ENCODE data around the gene DDX39A.
"Not testable (repeated sequence)": the region's sequence is repeated elsewhere in the genome, so short reads cannot be mapped to it uniquely, and the experiment has no call there.

The DDX39A gene

DNA sequence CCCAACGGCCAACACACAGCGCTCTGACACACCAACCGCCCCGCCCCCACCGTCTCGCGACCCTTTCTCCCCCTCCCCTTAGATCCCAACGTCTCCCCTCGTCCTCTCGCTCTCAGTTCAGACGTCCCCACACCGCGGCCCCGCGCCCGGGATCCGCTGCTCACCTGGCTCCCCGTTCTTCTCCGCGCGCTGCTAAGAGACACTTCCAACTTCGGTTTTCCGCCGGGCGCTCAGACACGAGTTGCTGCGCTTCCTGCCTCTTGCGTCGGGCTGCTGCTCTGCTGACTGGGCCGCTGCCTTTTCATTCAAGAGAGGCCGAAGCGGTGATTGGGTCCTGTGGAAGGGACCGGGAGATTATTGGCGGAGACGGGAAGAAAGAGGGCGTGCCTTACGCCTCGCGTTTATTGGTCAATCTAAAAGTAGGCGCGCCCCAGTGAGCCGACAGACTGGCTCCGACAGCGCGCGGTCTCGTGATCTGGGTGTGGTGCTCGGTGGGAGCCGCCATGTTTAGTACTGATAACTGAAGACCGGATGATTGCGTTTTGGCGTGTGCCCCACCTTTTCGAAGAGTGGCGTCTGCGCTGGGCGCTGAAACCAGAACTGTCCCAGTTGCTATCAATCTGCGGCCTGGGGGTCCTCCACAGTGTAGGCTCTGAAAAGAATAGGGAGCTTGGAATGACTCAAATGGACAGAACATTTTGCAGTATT lies at the start of gene DDX39A:
Gene DDX39A, minus strand, starts transcription at position 236 of the 708 bp plus-strand sequence. CDS start 6,121 bp downstream, outside the sequence.
- peak; percentile 99 to 100 for DNase-seq
- TF ChIP-seq POLR2A (IDR thresholded peaks at IDR 0.05; ENCODE audit: low read length) = peak; percentile 92
- no peak for TF ChIP-seq GATA1 (IDR thresholded peaks at IDR 0.05; ENCODE audit: low read depth, low read length)

DNA sequence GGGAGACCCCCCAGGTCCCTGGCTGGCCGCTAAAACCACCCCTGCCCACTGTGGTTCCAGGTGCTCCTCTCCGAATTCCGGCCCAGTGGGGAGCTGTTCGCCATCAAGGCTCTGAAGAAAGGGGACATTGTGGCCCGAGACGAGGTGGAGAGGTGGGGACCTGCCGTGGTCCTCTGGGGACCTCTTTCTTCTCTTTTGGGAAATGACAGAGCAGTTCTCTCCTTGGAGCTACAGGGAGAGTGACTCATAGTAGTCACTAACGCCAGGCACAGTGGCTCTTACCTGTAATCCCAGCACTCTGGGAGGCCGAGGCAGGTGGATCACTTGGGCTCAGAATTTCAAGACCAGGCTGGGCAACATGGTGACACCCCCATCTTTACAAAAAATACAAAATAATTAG lies 48.7 kb upstream of the DDX39A start:
- no peak for TF ChIP-seq GATA1 (IDR thresholded peaks at IDR 0.05; ENCODE audit: low read depth, low read length)
- no peak for TF ChIP-seq POLR2A (IDR thresholded peaks at IDR 0.05; ENCODE audit: low read length)
- DNase-seq = peak in 1 of 2 experiments; percentile 22

DNA sequence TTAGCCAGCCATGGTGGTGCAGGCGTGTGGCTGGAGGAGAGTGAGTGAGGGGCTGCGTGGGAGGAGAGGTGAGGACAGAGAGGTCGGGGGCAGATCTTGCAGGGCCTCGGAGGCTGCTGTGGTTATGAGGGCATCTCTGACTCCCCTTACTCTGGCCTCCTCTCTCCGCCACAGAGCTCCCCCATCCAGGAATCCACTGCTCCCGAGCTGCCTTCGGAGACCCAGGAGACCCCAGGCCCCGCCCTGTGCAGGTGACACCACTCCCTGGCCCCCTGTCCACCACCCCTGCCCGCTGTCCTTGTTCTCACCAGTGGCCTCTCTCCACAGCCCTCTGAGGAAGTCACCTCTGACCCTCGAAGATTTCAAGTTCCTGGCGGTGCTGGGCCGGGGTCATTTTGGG lies 48.2 kb upstream of the DDX39A start:
- TF ChIP-seq GATA1 (IDR thresholded peaks at IDR 0.05; ENCODE audit: low read depth, low read length) (no peak), POLR2A (IDR thresholded peaks at IDR 0.05; ENCODE audit: low read length) (no peak)
- no peak for DNase-seq

DNA sequence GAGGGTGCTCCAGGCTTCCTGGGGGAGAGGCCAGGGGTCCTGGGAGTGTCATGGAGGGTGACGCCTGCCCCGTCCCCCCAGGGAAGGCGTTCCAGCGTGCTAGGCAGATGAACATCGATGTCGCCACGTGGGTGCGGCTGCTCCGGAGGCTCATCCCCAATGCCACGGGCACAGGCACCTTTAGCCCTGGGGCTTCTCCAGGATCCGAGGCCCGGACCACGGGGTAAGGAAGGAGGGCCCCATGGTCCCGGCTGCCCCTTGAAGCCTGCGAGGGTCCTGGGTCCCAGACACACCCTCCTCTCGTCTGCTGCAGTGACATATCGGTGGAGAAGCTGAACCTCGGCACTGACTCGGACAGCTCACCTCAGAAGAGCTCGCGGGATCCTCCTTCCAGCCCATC lies 44.6 kb upstream of the DDX39A start:
- TF ChIP-seq POLR2A (IDR thresholded peaks at IDR 0.05; ENCODE audit: low read length) (no peak), GATA1 (IDR thresholded peaks at IDR 0.05; ENCODE audit: low read depth, low read length) (no peak)
- no peak for DNase-seq

DNA sequence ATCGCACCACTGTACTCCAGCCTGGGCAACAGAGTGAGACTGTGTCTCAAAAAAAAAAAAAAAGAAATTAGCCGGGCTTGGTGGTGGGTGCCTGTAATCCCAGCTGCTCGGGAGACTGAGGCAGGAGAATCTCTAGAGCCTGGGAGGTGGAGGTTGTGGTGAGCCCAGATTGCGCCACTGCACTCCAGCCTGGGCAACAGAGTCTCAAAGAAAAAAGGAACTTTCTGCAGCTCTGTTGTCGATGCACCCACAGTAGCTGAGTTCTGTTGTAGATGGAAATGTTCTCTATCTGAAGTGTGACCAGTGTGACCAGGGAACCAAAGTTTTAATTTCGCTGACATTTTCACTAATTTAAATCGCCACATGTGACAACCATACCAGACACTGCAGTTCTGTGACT lies 43.3 kb upstream of the DDX39A start:
- DNase-seq = not testable (repeated sequence)

DNA sequence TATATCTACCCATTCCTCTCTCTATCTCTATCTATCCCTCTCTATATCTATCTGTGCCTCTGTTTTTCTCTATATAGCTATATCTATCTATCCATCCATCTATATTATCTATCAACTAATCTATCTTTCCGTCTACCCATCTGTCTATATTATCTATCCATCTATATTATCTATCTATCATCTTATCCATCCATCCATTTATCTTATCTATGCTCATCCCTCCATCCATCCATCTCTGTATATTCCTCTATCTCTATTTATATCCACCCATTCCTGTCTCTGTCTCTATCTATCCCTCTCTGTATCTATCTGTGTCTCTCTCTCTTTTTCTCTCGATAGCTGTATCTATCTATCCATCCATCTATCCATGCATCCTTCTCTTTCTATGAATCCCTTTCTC lies 41.8 kb upstream of the DDX39A start:
- no peak for TF ChIP-seq POLR2A (IDR thresholded peaks at IDR 0.05; ENCODE audit: low read length)
- no peak for TF ChIP-seq GATA1 (IDR thresholded peaks at IDR 0.05; ENCODE audit: low read depth, low read length)
- no peak for DNase-seq

DNA sequence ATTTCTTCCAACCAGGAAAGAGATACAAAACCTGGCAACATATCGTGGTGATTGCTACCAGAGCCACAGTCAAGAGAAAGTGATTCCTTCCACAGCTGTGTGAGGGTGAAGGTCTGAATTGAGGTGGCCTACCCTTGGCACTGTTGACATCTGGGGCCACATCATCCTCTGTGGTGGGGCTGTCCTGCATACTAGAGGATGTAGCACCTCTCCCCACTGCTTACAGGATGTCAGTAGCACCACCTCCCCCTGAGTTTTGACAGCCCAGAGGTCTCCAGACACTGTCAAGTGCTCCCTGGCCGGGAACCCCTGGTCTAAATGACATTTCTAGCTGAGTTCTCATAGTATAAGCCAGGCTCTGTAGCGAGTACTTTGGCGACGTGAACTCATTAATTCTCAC lies 40.6 kb upstream of the DDX39A start:
- no peak for DNase-seq
- TF ChIP-seq GATA1 (IDR thresholded peaks at IDR 0.05; ENCODE audit: low read depth, low read length) (no peak), POLR2A (IDR thresholded peaks at IDR 0.05; ENCODE audit: low read length) (no peak)

DNA sequence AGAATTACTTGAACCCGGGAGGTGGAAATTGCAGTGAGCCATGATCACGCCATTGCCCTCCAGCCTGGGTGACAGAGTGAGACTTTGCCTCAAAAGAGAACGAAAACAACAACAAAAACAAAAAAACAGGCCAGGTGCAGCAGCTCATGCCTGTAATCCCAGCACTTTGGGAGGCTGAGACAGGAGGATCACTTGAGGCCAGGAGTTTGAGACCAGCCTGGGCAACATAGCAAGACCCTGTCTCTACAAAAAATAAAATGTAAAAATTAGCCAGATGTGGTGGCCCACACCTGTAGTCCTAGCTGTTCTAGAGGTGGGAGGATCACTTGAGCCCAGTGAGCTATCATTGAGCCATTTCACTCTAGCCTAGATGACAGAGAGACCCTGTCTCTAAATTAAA lies 33.2 kb upstream of the DDX39A start:
- DNase-seq = not testable (repeated sequence)

DNA sequence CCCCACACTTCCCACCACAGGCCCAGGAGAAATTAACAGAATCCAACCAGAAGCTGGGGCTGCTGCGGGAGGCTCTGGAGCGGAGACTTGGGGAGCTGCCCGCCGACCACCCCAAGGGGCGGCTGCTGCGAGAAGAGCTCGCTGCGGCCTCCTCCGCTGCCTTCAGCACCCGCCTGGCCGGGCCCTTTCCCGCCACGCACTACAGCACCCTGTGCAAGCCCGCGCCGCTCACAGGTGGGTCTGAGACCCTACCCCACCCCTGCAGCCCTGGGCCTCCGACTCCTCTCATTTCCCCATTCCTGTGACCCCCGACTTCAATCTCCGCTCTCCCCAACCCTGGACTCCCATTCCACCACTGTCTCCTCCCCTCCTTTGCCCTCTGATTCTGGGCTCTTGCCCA lies 31.7 kb upstream of the DDX39A start:
- TF ChIP-seq GATA1 (IDR thresholded peaks at IDR 0.05; ENCODE audit: low read depth, low read length) (no peak), POLR2A (IDR thresholded peaks at IDR 0.05; ENCODE audit: low read length) (no peak)

DNA sequence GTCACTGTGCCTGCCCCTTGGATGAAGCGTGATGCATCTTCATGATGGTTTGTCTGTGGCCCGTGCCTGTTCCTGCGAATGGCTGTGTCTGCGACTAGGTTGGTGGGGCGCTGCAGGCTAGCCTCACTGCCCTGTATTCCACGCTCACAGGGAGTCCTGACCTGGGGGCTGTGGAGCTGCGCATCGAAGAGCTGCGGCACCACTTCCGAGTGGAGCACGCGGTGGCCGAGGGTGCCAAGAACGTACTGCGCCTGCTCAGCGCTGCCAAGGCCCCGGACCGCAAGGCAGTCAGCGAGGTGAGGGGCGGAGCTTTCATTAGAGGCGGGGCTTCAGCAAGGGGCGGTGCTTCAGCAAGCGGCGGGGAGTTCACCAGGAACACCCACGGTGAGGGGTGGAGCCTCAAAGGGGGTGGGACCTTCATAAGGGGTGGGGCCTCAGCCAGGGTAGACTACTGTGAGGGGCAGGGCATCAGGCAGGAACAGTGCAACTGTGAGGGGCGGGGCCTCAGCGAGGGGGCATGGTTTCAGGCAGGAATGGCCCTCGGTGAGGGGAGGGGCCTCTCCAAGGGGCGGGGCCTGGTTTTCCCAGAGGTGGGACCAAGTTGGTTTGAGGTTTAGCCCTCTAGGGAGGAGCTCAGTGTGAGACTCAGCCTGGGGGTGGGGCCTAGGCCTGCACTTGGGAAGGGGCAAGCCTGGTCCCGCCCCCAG lies 31.2 kb upstream of the DDX39A start:
- TF ChIP-seq POLR2A (IDR thresholded peaks at IDR 0.05; ENCODE audit: low read length) (no peak), GATA1 (IDR thresholded peaks at IDR 0.05; ENCODE audit: low read depth, low read length) (no peak)
- DNase-seq = peak; percentile 86 to 87

More for the DNA sequence above, 31.7 kb upstream of the DDX39A start:
- no peak for DNase-seq

DNA sequence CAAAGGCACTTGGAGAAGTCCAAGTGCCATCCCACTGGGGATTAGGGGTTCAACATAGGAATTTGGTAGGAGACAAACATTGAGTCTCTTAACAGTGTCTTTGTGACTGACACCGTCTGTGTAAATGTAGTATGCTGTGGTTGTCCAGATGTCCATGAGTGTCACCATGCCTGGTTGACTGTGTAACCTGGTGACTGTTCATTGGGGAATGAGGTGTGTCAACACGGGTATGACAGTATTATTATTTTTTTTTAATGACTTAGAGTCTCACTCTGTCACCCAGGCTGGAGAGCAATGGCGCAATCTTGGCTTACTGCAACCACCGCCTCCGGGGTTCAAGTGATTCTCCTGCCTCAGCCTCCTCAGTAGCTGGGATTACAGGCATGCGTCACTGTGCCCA lies 30.2 kb upstream of the DDX39A start:
- no peak for DNase-seq
- TF ChIP-seq POLR2A (IDR thresholded peaks at IDR 0.05; ENCODE audit: low read length) = no peak
- TF ChIP-seq GATA1 (IDR thresholded peaks at IDR 0.05; ENCODE audit: low read depth, low read length) = no peak

DNA sequence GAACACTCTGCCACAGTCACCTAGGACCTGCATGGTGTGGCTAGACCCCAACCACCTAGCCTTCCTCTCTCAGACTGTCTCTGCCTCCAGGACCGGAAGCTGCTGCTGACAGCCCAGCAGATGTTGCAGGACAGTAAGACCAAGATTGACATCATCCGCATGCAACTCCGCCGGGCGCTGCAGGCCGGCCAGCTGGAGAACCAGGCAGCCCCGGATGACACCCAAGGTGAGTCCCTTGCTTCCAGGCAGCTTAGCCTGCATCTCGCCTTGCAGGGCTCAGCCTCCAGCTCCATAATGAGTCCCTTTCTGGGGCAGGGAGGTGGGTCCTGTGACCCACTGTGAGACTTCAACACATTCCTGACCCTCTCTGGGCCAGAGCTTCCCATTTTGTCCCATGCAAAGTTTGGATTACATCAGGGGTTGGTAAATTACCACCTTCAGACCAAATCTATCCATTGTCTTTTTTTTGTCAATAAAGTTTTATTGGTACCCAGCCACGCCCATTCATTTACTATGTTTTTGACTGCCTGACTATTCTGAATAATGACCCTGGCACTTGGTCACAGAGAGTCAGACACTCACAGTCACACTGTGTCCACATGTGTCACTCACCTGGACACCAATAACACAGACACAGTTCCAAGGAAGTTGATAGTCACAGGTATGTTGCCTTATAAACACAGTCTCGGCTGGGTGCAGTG lies 27.3 kb upstream of the DDX39A start:
- DNase-seq = no peak
- TF ChIP-seq GATA1 (IDR thresholded peaks at IDR 0.05; ENCODE audit: low read depth, low read length) = no peak
- no peak for TF ChIP-seq POLR2A (IDR thresholded peaks at IDR 0.05; ENCODE audit: low read length)

DNA sequence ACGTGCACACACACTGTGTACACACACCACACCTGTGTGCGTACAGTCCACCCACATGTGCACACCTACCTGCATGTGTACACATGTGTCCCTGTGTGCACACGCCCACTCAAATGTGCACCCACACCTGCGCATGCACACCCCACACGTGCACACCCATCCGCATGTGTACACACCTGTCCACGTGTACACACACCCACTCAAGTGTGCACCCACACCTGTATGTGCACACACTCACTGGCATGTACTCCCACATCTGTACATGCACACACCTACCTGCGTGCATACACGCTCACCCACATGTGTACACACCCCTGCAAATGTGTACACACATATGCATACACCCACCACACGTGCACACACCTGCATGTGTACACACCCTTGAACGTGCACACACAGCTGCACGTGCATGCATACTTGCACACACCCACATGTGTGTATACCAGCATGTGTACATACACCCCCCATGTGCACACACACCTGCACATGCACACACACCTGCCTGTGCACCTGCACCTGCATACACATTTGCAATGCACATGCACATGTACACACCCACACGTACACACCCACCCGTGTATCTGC lies 24.6 kb upstream of the DDX39A start:
- DNase-seq = no peak
- no peak for TF ChIP-seq POLR2A (IDR thresholded peaks at IDR 0.05; ENCODE audit: low read length)
- TF ChIP-seq GATA1 (IDR thresholded peaks at IDR 0.05; ENCODE audit: low read depth, low read length) = no peak

DNA sequence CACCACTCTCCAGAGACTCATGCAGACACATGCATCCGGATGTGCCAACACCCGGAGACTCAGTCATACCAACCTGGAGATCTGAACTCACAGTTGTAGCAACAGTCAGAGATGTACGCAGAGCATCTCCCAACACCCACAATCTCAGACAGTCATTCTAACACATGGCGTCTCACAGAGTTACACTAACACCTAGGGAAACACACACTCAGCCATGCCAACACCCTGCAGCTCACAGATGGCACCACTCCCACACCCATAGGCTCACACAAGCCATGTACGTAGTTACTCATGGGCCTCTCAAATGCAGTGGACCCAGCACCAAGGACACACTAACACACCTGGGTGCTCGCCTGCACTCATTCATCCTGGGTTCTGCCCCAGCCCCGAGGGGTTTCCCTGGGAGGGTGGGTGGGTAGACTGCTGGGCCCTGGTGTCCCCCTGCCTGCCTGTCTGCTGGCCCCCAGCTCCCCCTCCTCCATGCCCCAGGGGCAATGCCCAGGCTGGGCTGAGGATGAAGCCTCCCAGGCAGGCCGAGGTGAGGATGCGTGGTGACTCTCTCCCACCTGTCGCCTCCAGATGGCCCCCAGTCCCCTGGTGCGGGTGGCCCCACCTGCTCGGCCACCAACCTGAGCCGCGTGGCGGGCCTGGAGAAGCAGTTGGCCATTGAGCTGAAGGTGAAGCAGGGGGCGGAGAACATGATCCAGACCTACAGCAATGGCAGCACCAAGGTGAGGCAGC lies 23.9 kb upstream of the DDX39A start:
- TF ChIP-seq GATA1 (IDR thresholded peaks at IDR 0.05; ENCODE audit: low read depth, low read length) = no peak
- no peak for TF ChIP-seq POLR2A (IDR thresholded peaks at IDR 0.05; ENCODE audit: low read length)
- no peak for DNase-seq

All from erythroblast (primary cell).